Vagina (tissue), 2 donors: ENCODE measurements around the gene KNDC1. TPM values are rescaled to one million over a fixed set of nuclear protein-coding genes. Genes with fewer than 3 reads are reported as not detected.
A peak's percentile ranks its signal among the peaks of the same experiment; 100 is the strongest.

Source experiments
- DNase-seq, 2 donors: peaks; one replicate each; pipeline ENCODE4 v3.0.0-alpha.2; 2017; ENCODE audit errors: extremely low spot score in 2 of 2
- H3K27ac ChIP-seq: fragments of 200-600 bp; sonication (generic); one replicate; pipeline ENCODE4 v1.5.1; 2019
- H3K27me3 ChIP-seq: fragments of 200-600 bp; sonication (generic); one replicate; pipeline ENCODE4 v1.5.1; 2019
- H3K36me3 ChIP-seq, 2 donors: fragments of 200-600 bp; sonication (generic); one replicate each; pipeline ENCODE4 v1.5.1; 2017 to 2019
- H3K4me1 ChIP-seq: fragments of 200-600 bp; sonication (generic); one replicate; pipeline ENCODE4 v1.5.1; 2019
- H3K4me3 ChIP-seq, 2 donors: fragments of 200-600 bp; sonication (generic); 1 replicate in 1 of 2; 2 replicates in 1 of 2; pipeline ENCODE4 v1.5.1; 2016 to 2019
- H3K9me3 ChIP-seq: fragments of 200-600 bp; sonication (generic); one replicate; pipeline ENCODE4 v1.5.1; 2019
- CTCF ChIP-seq, 3 experiments: fragments of 450-650 bp in 2 of 3; fragments of 200-600 bp in 1 of 3; sonication (generic) in 1 of 3; IDR thresholded peaks; one replicate each; pipeline ENCODE4 v1.5.1; 2017 to 2019; ENCODE audit warnings: antibody characterized with exemption in 3 of 3, mild to moderate bottlenecking in 2 of 3, moderate library complexity in 2 of 3
- POLR2A ChIP-seq, 2 donors: fragments of 450-650 bp; IDR thresholded peaks; one replicate each; pipeline ENCODE4 v1.6.1; 2017; ENCODE audit warnings: antibody characterized with exemption in 2 of 2, mild to moderate bottlenecking in 2 of 2, moderate library complexity in 2 of 2
- POLR2AphosphoS5 ChIP-seq, 2 donors: sonication (generic); formaldehyde crosslinking; IDR thresholded peaks; one replicate each; pipeline ENCODE4 v1.9.0; 2017; ENCODE audit warnings: antibody characterized with exemption in 2 of 2, mild to moderate bottlenecking in 2 of 2, low read depth in 1 of 2; ENCODE audit not compliant: insufficient read depth in 1 of 2
- intact Hi-C: fragments of 100-400 bp; cut with DNase I; formaldehyde crosslinking; loops from one replicate; pipeline ENCODE4 v1.15.1; 2023
- total RNA-seq: library from RNA; depleted of rRNA; stranded (reverse); fragments of >200 nt; gene quantifications from one replicate; pipeline ENCODE4 v1.2.3, GENCODE V29; 2016

Gene KNDC1
- total RNA-seq, 1 donor from 2014 or later: 3.4 TPM

- Histone ChIP-seq H3K27me3 (no peaks in the 10 kb centered on the region), H3K9me3 (no peaks in the 10 kb centered on the region), H3K36me3 (no peaks in the 10 kb centered on the region), H3K4me1 (no peaks in the 10 kb centered on the region), H3K27ac (no peak overlapping the region), H3K4me3 (no peak overlapping the region)
- intact Hi-C loops: no loop called here
- DNase-seq: peak in 1 of 2 donors; percentile 72
- no peak for TF ChIP-seq POLR2AphosphoS5 (IDR thresholded peaks at IDR 0.05; ENCODE audit: insufficient read depth in 1 of 2, low read depth in 1 of 2)
These were observed 17.4 kb upstream of the KNDC1 start for GRCh38 chr10:133142523-133143199.

GRCh38 chr10:133143200-133143533, 16.9 kb upstream of the KNDC1 start:
- H3K9me3 ChIP-seq: no peaks in the 10 kb centered on the region
- H3K27ac ChIP-seq: no peak overlapping the region
- intact Hi-C loops: no loop called here
- H3K4me1 ChIP-seq: no peaks in the 10 kb centered on the region
- peak in 1 of 2 donors; percentile 81 for DNase-seq
- no peaks in the 10 kb centered on the region for H3K36me3 ChIP-seq
- TF ChIP-seq POLR2A (IDR thresholded peaks at IDR 0.05): no peak
- no peak for TF ChIP-seq POLR2AphosphoS5 (IDR thresholded peaks at IDR 0.05; ENCODE audit: insufficient read depth in 1 of 2, low read depth in 1 of 2)
- TF ChIP-seq CTCF (IDR thresholded peaks at IDR 0.05): no peak
- no peaks in the 10 kb centered on the region for H3K27me3 ChIP-seq
- no peak overlapping the region for H3K4me3 ChIP-seq

- H3K4me1 ChIP-seq: no peaks in the 10 kb centered on the region
- no peak for TF ChIP-seq CTCF (IDR thresholded peaks at IDR 0.05)
- no peak for TF ChIP-seq POLR2A (IDR thresholded peaks at IDR 0.05)
- no peak for TF ChIP-seq POLR2AphosphoS5 (IDR thresholded peaks at IDR 0.05; ENCODE audit: insufficient read depth in 1 of 2, low read depth in 1 of 2)
- no peaks in the 10 kb centered on the region for H3K36me3 ChIP-seq
- no peaks in the 10 kb centered on the region for H3K9me3 ChIP-seq
- no peak overlapping the region for H3K4me3 ChIP-seq
- H3K27me3 ChIP-seq: no peaks in the 10 kb centered on the region
- no peak for DNase-seq
- intact Hi-C loops: no loop called here
- no peak overlapping the region for H3K27ac ChIP-seq
These were observed 16.5 kb upstream of the KNDC1 start for GRCh38 chr10:133143546-133143945.

GRCh38 chr10:133144771-133145170, 15.2 kb upstream of the KNDC1 start:
- Histone ChIP-seq H3K36me3 (no peaks in the 10 kb centered on the region), H3K4me3 (no peak overlapping the region), H3K9me3 (no peaks in the 10 kb centered on the region), H3K27ac (no peak overlapping the region), H3K4me1 (no peaks in the 10 kb centered on the region), H3K27me3 (no peaks in the 10 kb centered on the region)
- TF ChIP-seq POLR2A (IDR thresholded peaks at IDR 0.05) (no peak), POLR2AphosphoS5 (IDR thresholded peaks at IDR 0.05; ENCODE audit: insufficient read depth in 1 of 2, low read depth in 1 of 2) (no peak), CTCF (IDR thresholded peaks at IDR 0.05) (no peak)
- no peak for DNase-seq
- intact Hi-C loops: no loop called here

- no peak for DNase-seq
- H3K27ac ChIP-seq: no peak overlapping the region
- H3K9me3 ChIP-seq: no peaks in the 10 kb centered on the region
- intact Hi-C loops: no loop called here
- TF ChIP-seq POLR2A (IDR thresholded peaks at IDR 0.05): no peak
- no peak for TF ChIP-seq POLR2AphosphoS5 (IDR thresholded peaks at IDR 0.05; ENCODE audit: insufficient read depth in 1 of 2, low read depth in 1 of 2)
- no peak for TF ChIP-seq CTCF (IDR thresholded peaks at IDR 0.05)
- no peaks in the 10 kb centered on the region for H3K36me3 ChIP-seq
- no peak overlapping the region for H3K4me3 ChIP-seq
- no peaks in the 10 kb centered on the region for H3K27me3 ChIP-seq
- no peaks in the 10 kb centered on the region for H3K4me1 ChIP-seq
These were observed 9.8 kb upstream of the KNDC1 start for GRCh38 chr10:133150226-133150625.
